ENCODE results near the gene TOMM20.

- no peak for TF ChIP-seq EZH2 (IDR thresholded peaks at IDR 0.05; ENCODE audit: borderline replicate concordance, insufficient read depth, low read depth, low read length, poor library complexity, severe bottlenecking)
- no peak for TF ChIP-seq CTCF (IDR thresholded peaks at IDR 0.05)
These were observed 15.3 kb downstream of the TOMM20 start for GRCh38 chr1:235113183-235113917.

Data from B cell (primary cell).